Erythroblast (primary cell): ENCODE data around the gene CCDC86.

ENCODE experiments used
- GATA1 ChIP-seq: IDR thresholded peaks from 2 replicates; pipeline ENCODE4 v1.6.1; 2011; ENCODE audit warnings: low read depth, mild to moderate bottlenecking, control low read depth, low read length, moderate library complexity
- POLR2A ChIP-seq: IDR thresholded peaks from 2 replicates; pipeline ENCODE4 v1.6.1; 2011; ENCODE audit warnings: mild to moderate bottlenecking, low read length

- TF ChIP-seq POLR2A, result no peak
- no peak for TF ChIP-seq GATA1
Observed at GRCh38 chr11:60862171-60862570, 20.3 kb downstream of the CCDC86 start.
